ENCODE data around the gene TPH2. TPM values are rescaled to one million over a fixed set of nuclear protein-coding genes. Genes with fewer than 3 reads are reported as not detected.

TPH2 gene
- total and polyA plus RNA-seq, 10 donors: 0.06 to 7.2 (median 1.5) TPM; not detected in 4

- H3K4me1 ChIP-seq: peaks cover 0 to 4% (median 0%) of the 10 kb centered on the region in 6 donors
- H3K36me3 ChIP-seq: no peaks in the 10 kb centered on the region
- no peak for TF ChIP-seq POLR2A (IDR thresholded peaks at IDR 0.05)
- TF ChIP-seq CTCF (IDR thresholded peaks at IDR 0.05 in 8 of 11, conservative IDR thresholded peaks at IDR 0.05 in 3 of 11): no peak
- no peak for TF ChIP-seq POLR2AphosphoS5 (IDR thresholded peaks at IDR 0.05)
- H3K9me3 ChIP-seq: no peaks in the 10 kb centered on the region
- no peak overlapping the region for H3K4me3 ChIP-seq
- H3K27ac ChIP-seq: no peak overlapping the region
- no peak for DNase-seq
- 79 to 85% (median 83%) methylated on average over 6 of the region's 6 CpGs for WGBS, 5 donors
- intact Hi-C loops (cut with DNase I; ENCODE audit: low total_unique reads): no loop called here
- peaks cover 0 to 77% (median 8%) of the 10 kb centered on the region in 7 donors for H3K27me3 ChIP-seq (replicated peaks in 1 of 7)
These were observed 2.5 kb downstream of the TPH2 start for GRCh38 chr12:71941174-71941573.

GRCh38 chr12:71942259-71942658 is 3.6 kb downstream of the TPH2 start:
- 57 to 69% (median 62%) methylated on average over 2 of the region's 2 CpGs for WGBS, 5 donors
- Histone ChIP-seq H3K36me3 (no peaks in the 10 kb centered on the region), H3K4me3 (no peak overlapping the region), H3K9me3 (no peaks in the 10 kb centered on the region), H3K27me3 (replicated peaks in 1 of 7) (peaks cover 0 to 77% (median 14%) of the 10 kb centered on the region in 7 donors), H3K4me1 (peaks cover 0 to 4% (median 0%) of the 10 kb centered on the region in 6 donors), H3K27ac (no peak overlapping the region)
- DNase-seq: no peak
- TF ChIP-seq CTCF (IDR thresholded peaks at IDR 0.05 in 8 of 11, conservative IDR thresholded peaks at IDR 0.05 in 3 of 11) (no peak), POLR2A (IDR thresholded peaks at IDR 0.05) (no peak), POLR2AphosphoS5 (IDR thresholded peaks at IDR 0.05) (no peak)
- intact Hi-C loops (cut with DNase I; ENCODE audit: low total_unique reads): no loop called here

- no peak for DNase-seq
- H3K27ac ChIP-seq: no peak overlapping the region
- H3K4me3 ChIP-seq: no peak overlapping the region
- H3K9me3 ChIP-seq: no peaks in the 10 kb centered on the region
- H3K4me1 ChIP-seq: peaks cover 0 to 4% (median 0%) of the 10 kb centered on the region in 6 donors
- 63 to 77% (median 67%) methylated on average over 4 of the region's 4 CpGs for WGBS, 5 donors
- no peaks in the 10 kb centered on the region for H3K36me3 ChIP-seq
- intact Hi-C loops (cut with DNase I; ENCODE audit: low total_unique reads): no loop called here
- no peak for TF ChIP-seq POLR2A (IDR thresholded peaks at IDR 0.05)
- TF ChIP-seq CTCF (IDR thresholded peaks at IDR 0.05 in 8 of 11, conservative IDR thresholded peaks at IDR 0.05 in 3 of 11): no peak
- peaks cover 0 to 79% (median 14%) of the 10 kb centered on the region in 7 donors for H3K27me3 ChIP-seq (replicated peaks in 1 of 7)
These were observed 4.1 kb downstream of the TPH2 start for GRCh38 chr12:71942703-71943102.

- Histone ChIP-seq H3K4me3 (no peak overlapping the region), H3K27me3 (replicated peaks in 1 of 7) (peaks cover 0 to 57% (median 6%) of the 10 kb centered on the region in 7 donors), H3K36me3 (no peaks in the 10 kb centered on the region), H3K9me3 (no peaks in the 10 kb centered on the region), H3K27ac (no peak overlapping the region), H3K4me1 (no peaks in the 10 kb centered on the region)
- TF ChIP-seq CTCF (IDR thresholded peaks at IDR 0.05 in 8 of 11, conservative IDR thresholded peaks at IDR 0.05 in 3 of 11) (no peak), POLR2A (IDR thresholded peaks at IDR 0.05) (no peak), POLR2AphosphoS5 (IDR thresholded peaks at IDR 0.05) (no peak)
- WGBS, 5 donors: 43 to 55% (median 50%) methylated on average over 1 of the region's 1 CpG
- intact Hi-C loops (cut with DNase I; ENCODE audit: low total_unique reads): no loop called here
- DNase-seq: no peak
These were observed 6.5 kb downstream of the TPH2 start for GRCh38 chr12:71945121-71945520.
